IPS DF 6.9 (cell line): Measurements from ENCODE around the gene CTSO.
"Not testable (repeated sequence)": the region's sequence is repeated elsewhere in the genome, so short reads cannot be mapped to it uniquely, and the experiment has no call there.

Source experiments
- DNase-seq: peaks from one replicate; pipeline ENCODE4 v3.0.0-alpha.2; 2013; ENCODE audit warnings: low read depth, low spot score
- H3K27ac ChIP-seq: one replicate; pipeline ENCODE4 v1.5.1; 2013; ENCODE audit warnings: low read length, control low read depth
- H3K27me3 ChIP-seq: 2 replicates; pipeline ENCODE4 v1.6.1; 2013; ENCODE audit warnings: mild to moderate bottlenecking, low read length; ENCODE audit not compliant: control insufficient read depth, insufficient read depth
- H3K36me3 ChIP-seq: 2 replicates; pipeline ENCODE4 v1.6.1; 2013; ENCODE audit warnings: low read length; ENCODE audit not compliant: control insufficient read depth, insufficient read depth
- H3K4me1 ChIP-seq: 2 replicates; pipeline ENCODE4 v1.6.1; 2013; ENCODE audit warnings: low read length; ENCODE audit not compliant: control insufficient read depth, insufficient read depth
- H3K4me3 ChIP-seq: 2 replicates; pipeline ENCODE4 v1.5.1; 2013; ENCODE audit warnings: mild to moderate bottlenecking, low read length
- H3K9me3 ChIP-seq: 2 replicates; pipeline ENCODE4 v1.6.1; 2013; ENCODE audit warnings: low read length, inconsistent platforms; ENCODE audit not compliant: control insufficient read depth, insufficient read depth
- WGBS: extraction: QIAGEN DNeasy Blood & Tissue Kit; methylation state at CpG from one replicate; pipeline ENCODE4 v1.1.7; 2013; ENCODE audit warnings: mixed read lengths, missing lambda C conversion rate; ENCODE audit not compliant: insufficient read length, insufficient coverage; 5-methylcytosine and 5-hydroxymethylcytosine counted together

Gene CTSO

GRCh38 chr4:155908187-155909139 is 45.2 kb downstream of the CTSO start:
- no peak for DNase-seq

GRCh38 chr4:155907556-155907955 is 46.1 kb downstream of the CTSO start:
- no peak overlapping the region for H3K4me3 ChIP-seq
- no peak for DNase-seq
- H3K36me3 ChIP-seq = no peaks in the 10 kb centered on the region
- no peak overlapping the region for H3K27ac ChIP-seq
- H3K27me3 ChIP-seq = no peaks in the 10 kb centered on the region
- no CpG with 5 or more reads among the region's 1 CpG for WGBS
- H3K9me3 ChIP-seq = no peaks in the 10 kb centered on the region
- 0 out of 2 replicates have a peak, but pooled peaks cover 1% of the 10 kb centered on the region for H3K4me1 ChIP-seq

More at GRCh38 chr4:155908187-155909139, 45.2 kb downstream of the CTSO start:
- Histone ChIP-seq H3K27me3 (no peaks in the 10 kb centered on the region), H3K4me3 (no peak overlapping the region), H3K36me3 (no peaks in the 10 kb centered on the region), H3K27ac (no peak overlapping the region), H3K4me1 (0 out of 2 replicates have a peak, but pooled peaks cover under 1% of the 10 kb centered on the region), H3K9me3 (no peaks in the 10 kb centered on the region)
- WGBS = no CpG with 5 or more reads among the region's 4 CpGs

- no CpG with 5 or more reads among the region's 6 CpGs for WGBS
- DNase-seq = no peak
- Histone ChIP-seq H3K27me3 (no peaks in the 10 kb centered on the region), H3K36me3 (no peaks in the 10 kb centered on the region), H3K4me3 (no peak overlapping the region), H3K4me1 (0 out of 2 replicates have a peak, but pooled peaks cover 1% of the 10 kb centered on the region), H3K9me3 (no peaks in the 10 kb centered on the region), H3K27ac (no peak overlapping the region)
These were observed 47.0 kb downstream of the CTSO start for GRCh38 chr4:155906554-155907247.

GRCh38 chr4:155904331-155904730 is 49.3 kb downstream of the CTSO start:
- no peaks in the 10 kb centered on the region for H3K27me3 ChIP-seq
- H3K4me1 ChIP-seq = 0 out of 2 replicates have a peak, but pooled peaks cover 1% of the 10 kb centered on the region
- H3K9me3 ChIP-seq = no peaks in the 10 kb centered on the region
- no CpG with 5 or more reads among the region's 3 CpGs for WGBS
- no peak overlapping the region for H3K4me3 ChIP-seq
- no peak for DNase-seq
- no peak overlapping the region for H3K27ac ChIP-seq
- H3K36me3 ChIP-seq = no peaks in the 10 kb centered on the region

- Histone ChIP-seq H3K36me3 (no peaks in the 10 kb centered on the region), H3K4me1 (0 out of 2 replicates have a peak, but pooled peaks cover 1% of the 10 kb centered on the region), H3K27me3 (no peaks in the 10 kb centered on the region), H3K27ac (no peak within 1 kb of the TSS), H3K9me3 (no peaks in the 10 kb centered on the region), H3K4me3 (no peak within 1 kb of the TSS)
- no CpG with 5 or more reads among the region's 1 CpG for WGBS
- DNase-seq = no peak
These were observed 50.2 kb downstream of the CTSO start, which contains the start of gene TDO2 for GRCh38 chr4:155903453-155903852. TSS of gene TDO2 (plus strand) at chr4:155903696. CDS start at chr4:155903759, 63 bp downstream.

- Histone ChIP-seq H3K9me3 (no peaks in the 10 kb centered on the region), H3K4me3 (no peak overlapping the region), H3K27me3 (no peaks in the 10 kb centered on the region), H3K27ac (no peak overlapping the region), H3K36me3 (no peaks in the 10 kb centered on the region), H3K4me1 (0 out of 2 replicates have a peak, but pooled peaks cover 1% of the 10 kb centered on the region)
- no peak for DNase-seq
- no CpG with 5 or more reads among the region's 2 CpGs for WGBS
These were observed 52.7 kb downstream of the CTSO start for GRCh38 chr4:155901013-155901412.

- no peaks in the 10 kb centered on the region for H3K27me3 ChIP-seq
- no peak overlapping the region for H3K4me3 ChIP-seq
- no peaks in the 10 kb centered on the region for H3K36me3 ChIP-seq
- 0 out of 2 replicates have a peak, but pooled peaks cover 1% of the 10 kb centered on the region for H3K4me1 ChIP-seq
- H3K27ac ChIP-seq = no peak overlapping the region
- no CpG with 5 or more reads among the region's 1 CpG for WGBS
- peak; percentile 1 for DNase-seq
- H3K9me3 ChIP-seq = no peaks in the 10 kb centered on the region
These were observed 53.3 kb downstream of the CTSO start for GRCh38 chr4:155900381-155900780.

GRCh38 chr4:155899891-155900290 is 53.8 kb downstream of the CTSO start:
- Histone ChIP-seq H3K27me3 (no peaks in the 10 kb centered on the region), H3K9me3 (no peaks in the 10 kb centered on the region), H3K4me3 (no peak overlapping the region), H3K36me3 (no peaks in the 10 kb centered on the region), H3K27ac (no peak overlapping the region), H3K4me1 (0 out of 2 replicates have a peak, but pooled peaks cover 1% of the 10 kb centered on the region)
- WGBS = no CpG with 5 or more reads among the region's 3 CpGs
- no peak for DNase-seq

- WGBS = no CpG with 5 or more reads among the region's 2 CpGs
- H3K4me1 ChIP-seq, H3K36me3 ChIP-seq, H3K4me3 ChIP-seq, H3K27ac ChIP-seq, H3K9me3 ChIP-seq, DNase-seq, H3K27me3 ChIP-seq: not testable (repeated sequence)
These were observed 55.3 kb downstream of the CTSO start for GRCh38 chr4:155898371-155898770.

GRCh38 chr4:155891058-155891457 is 62.6 kb downstream of the CTSO start:
- no peak for DNase-seq
- Histone ChIP-seq H3K27me3 (no peaks in the 10 kb centered on the region), H3K27ac (no peak overlapping the region), H3K36me3 (no peaks in the 10 kb centered on the region), H3K4me3 (no peak overlapping the region), H3K9me3 (no peaks in the 10 kb centered on the region), H3K4me1 (no peaks in the 10 kb centered on the region)
- WGBS = no CpG with 5 or more reads among the region's 3 CpGs
